K562 treated with DMSO at 1 percent for 24 hours (cell line): ENCODE measurements around the gene CHERP. TPM values are rescaled to one million over a fixed set of nuclear protein-coding genes. Genes with fewer than 3 reads are reported as not detected.

Experiments
- total RNA-seq: library from RNA; unstranded; fragments of 300-600 nt; gene quantifications from 2 replicates; pipeline ENCODE4 v1.2.3, GENCODE V29; 2022; ENCODE audit warnings: low read depth; ENCODE audit not compliant: insufficient read depth

Gene CHERP, protein sequence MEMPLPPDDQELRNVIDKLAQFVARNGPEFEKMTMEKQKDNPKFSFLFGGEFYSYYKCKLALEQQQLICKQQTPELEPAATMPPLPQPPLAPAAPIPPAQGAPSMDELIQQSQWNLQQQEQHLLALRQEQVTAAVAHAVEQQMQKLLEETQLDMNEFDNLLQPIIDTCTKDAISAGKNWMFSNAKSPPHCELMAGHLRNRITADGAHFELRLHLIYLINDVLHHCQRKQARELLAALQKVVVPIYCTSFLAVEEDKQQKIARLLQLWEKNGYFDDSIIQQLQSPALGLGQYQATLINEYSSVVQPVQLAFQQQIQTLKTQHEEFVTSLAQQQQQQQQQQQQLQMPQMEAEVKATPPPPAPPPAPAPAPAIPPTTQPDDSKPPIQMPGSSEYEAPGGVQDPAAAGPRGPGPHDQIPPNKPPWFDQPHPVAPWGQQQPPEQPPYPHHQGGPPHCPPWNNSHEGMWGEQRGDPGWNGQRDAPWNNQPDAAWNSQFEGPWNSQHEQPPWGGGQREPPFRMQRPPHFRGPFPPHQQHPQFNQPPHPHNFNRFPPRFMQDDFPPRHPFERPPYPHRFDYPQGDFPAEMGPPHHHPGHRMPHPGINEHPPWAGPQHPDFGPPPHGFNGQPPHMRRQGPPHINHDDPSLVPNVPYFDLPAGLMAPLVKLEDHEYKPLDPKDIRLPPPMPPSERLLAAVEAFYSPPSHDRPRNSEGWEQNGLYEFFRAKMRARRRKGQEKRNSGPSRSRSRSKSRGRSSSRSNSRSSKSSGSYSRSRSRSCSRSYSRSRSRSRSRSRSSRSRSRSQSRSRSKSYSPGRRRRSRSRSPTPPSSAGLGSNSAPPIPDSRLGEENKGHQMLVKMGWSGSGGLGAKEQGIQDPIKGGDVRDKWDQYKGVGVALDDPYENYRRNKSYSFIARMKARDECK
- total RNA-seq = 48.2 and 48.8 TPM in 2 replicates

DNA sequence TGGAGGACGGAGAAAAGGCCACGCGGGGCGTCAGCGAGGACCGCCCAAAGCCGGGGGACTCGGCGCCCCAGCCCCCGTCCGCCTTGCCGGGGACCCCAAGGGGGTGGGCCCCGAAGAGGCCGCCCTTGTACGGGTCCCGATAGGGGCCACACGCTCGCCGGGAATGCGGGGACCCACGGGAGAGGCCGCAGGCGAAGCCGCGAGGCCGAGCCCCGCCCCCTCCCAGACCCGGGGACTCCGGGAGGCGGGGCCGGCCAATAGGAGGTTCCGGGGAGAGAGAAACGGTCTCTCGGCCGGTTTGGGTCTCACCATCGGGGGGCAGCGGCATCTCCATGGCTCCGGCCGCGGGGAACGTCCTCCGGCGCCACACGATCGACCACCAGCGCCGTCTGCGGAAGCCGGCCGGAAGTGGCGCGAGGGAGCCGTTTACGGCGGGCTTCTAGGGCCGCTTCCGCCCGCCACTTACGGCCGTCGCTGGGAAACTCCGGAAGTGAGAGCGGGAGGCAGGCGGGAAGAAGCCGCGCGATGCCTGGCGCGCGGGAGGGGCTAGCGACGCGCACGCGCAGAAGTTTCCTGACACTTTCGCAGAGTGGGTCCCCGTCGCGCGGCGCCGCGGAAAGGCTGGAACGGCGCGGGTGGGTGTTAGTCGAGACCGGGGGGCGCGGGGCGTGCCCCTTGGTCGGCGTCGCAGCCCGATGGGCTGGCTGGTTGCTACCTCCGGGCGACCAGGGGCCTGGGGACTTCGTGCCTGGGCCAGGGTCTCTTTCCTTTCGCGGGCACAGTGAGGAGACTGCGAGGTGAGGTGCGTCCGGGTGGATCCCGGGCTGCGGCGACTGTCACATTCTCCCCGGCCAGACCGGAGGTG is at the start of gene CHERP:
Gene CHERP (minus strand): TSS at position 393 of the 865 bp plus-strand sequence. CDS start 59 bp downstream, at position 334.

DNA sequence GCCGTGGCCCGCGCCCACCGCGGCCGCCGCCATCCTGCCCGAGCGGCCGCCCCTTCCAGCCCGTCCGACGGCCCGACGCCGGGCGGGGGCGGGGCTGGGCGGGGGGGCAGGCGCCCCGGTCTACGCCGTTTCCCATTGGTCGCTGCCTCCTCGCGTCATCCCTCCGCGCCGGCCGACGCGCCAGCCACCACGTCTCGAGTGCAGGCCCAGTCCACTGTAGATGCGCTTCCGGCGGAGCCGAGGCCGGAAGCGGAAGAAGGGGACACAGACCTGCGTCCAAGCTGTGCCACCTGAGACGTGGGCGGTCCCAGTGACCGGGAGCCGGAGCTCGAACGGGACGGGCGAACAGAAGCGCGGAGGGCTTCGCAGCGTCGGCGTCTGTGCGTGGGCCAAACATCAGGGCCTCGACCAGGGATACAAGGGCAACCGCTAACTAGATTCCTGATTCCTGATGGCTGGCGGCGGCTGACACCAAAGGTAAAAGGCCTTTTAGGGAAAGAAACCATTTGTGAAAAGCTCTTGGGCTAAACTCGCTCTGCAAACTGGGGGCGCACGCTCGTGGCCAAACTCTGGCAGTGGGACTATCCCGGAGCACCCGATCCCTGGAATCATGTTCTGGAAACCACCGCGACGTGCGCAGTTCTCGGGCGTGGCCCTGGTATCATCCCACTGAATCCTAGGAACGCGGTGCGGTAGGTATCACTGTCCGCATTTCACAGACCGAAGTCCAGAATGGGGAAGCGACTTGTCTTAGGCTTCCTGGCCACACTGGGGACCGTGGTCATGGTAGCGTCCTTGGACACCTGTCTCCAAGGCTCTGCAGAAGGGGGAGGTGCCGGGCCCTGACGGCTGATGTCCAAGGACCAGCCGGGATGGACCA is 30.3 kb upstream of the CHERP start, which contains the start of gene SLC35E1:
Gene SLC35E1 (minus strand): TSS at position 84 of the 880 bp plus-strand sequence. CDS start 51 bp downstream, at position 33.

DNA sequence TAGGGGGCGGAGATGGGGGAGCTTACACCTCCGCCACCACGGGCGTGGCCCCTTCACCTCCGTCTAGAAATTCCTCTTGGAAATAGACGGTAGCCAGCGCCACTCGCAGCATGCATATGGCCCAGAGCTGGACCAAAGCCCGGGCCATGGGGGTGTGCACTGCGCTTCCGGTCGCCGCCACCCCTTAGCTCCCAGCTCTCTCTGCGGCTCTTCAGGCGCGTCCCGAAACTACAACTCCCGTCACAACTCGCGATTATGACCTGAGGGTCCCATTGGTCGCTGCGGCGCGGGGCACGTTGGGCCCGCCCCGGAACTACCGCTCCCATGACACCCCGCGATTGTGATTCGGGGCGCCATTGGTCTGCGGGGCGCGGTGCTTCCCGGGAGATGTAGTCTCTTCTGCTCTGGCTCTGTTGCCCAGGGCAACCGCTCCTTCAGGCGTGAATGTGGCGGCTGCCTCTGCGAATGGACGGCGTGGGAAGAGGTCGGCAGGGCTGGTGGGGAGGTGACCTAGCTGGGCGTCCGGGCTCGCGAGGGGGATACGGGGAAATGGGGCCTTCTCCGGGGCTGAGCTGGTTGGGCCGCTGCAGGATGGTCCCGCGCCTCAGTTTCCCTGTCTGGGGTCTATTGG is 46.1 kb downstream of the CHERP start, which contains the start of the genes C19orf44 and CALR3:
Gene C19orf44 (plus strand): TSS at position 413 of the 631 bp plus-strand sequence. CDS start 4,399 bp downstream, outside the sequence.
Gene CALR3 (minus strand): TSS at position 186 of the 631 bp plus-strand sequence. CDS start 38 bp downstream, at position 148.

Other genes with a start within 250 kb of the CHERP start
- 4.8 and 5.6 TPM in 2 replicates for gene KLF2, start 217.6 kb downstream of the CHERP start, total RNA-seq
- 53.9 and 57.7 TPM in 2 replicates for gene EPS15L1, start 70.5 kb downstream of the CHERP start, total RNA-seq
- not detected in 2 replicates for gene CALR3, start 46.3 kb downstream of the CHERP start, total RNA-seq
- gene C19orf44, start 46.0 kb downstream of the CHERP start, total RNA-seq = 3.1 and 4.0 TPM in 2 replicates
- 23.6 and 26.4 TPM in 2 replicates for gene SLC35E1, start 30.0 kb upstream of the CHERP start, total RNA-seq
- 13.5 and 15.0 TPM in 2 replicates for gene MED26, start 85.8 kb upstream of the CHERP start, total RNA-seq
- gene SMIM7, start 117.7 kb upstream of the CHERP start, total RNA-seq = 61.9 and 67.4 TPM in 2 replicates
- 5.5 and 6.8 TPM in 2 replicates for gene TMEM38A, start 118.7 kb upstream of the CHERP start, total RNA-seq
- not detected in 2 replicates for gene NWD1, start 177.4 kb upstream of the CHERP start, total RNA-seq